CD14-positive monocyte (primary cell): Measurements from ENCODE around the gene VAT1L. TPM values are rescaled to one million over a fixed set of nuclear protein-coding genes. Genes with fewer than 3 reads are reported as not detected.
A peak's percentile ranks its signal among the peaks of the same experiment; 100 is the strongest.

Source experiments
- DNase-seq, 3 donors: peaks; one replicate each; pipeline ENCODE4 v3.0.0-alpha.2; 2011 to 2022
- H2AFZ ChIP-seq: 2 replicates; pipeline ENCODE4 v1.6.0; 2012; ENCODE audit warnings: mild to moderate bottlenecking, low read depth, low read length, inconsistent platforms; ENCODE audit not compliant: insufficient read depth, poor library complexity, severe bottlenecking
- H3K27ac ChIP-seq, 2 donors: 1 replicate in 1 of 2; 2 replicates in 1 of 2; pipeline ENCODE4 v1.5.1; 2012 to 2013; ENCODE audit warnings: low read length in 2 of 2, control low read depth in 1 of 2, inconsistent platforms in 1 of 2, low read depth in 1 of 2, mild to moderate bottlenecking in 1 of 2
- H3K27me3 ChIP-seq, 2 donors: one replicate each; pipeline versions ENCODE4 v1.6.0 to v1.6.1; 2011 to 2013; ENCODE audit warnings: low read length in 2 of 2; ENCODE audit not compliant: control insufficient read depth in 2 of 2, insufficient read depth in 2 of 2
- H3K36me3 ChIP-seq, 2 donors: replicated peaks in 1 of 2; 1 replicate in 1 of 2; 2 replicates in 1 of 2; pipeline versions ENCODE4 v1.5.1 to v1.6.1; 2012 to 2013; ENCODE audit warnings: low read length in 2 of 2, control low read depth in 1 of 2, inconsistent platforms in 1 of 2, mild to moderate bottlenecking in 1 of 2; ENCODE audit not compliant: insufficient read depth in 2 of 2, control insufficient read depth in 1 of 2
- H3K4me1 ChIP-seq, 2 donors: 1 replicate in 1 of 2; 2 replicates in 1 of 2; pipeline versions ENCODE4 v1.5.1 to v1.6.1; 2012 to 2013; ENCODE audit warnings: low read length in 2 of 2, control low read depth in 1 of 2, inconsistent platforms in 1 of 2, mild to moderate bottlenecking in 1 of 2, moderate library complexity in 1 of 2; ENCODE audit not compliant: insufficient read depth in 2 of 2, control insufficient read depth in 1 of 2
- H3K4me2 ChIP-seq: replicated peaks from 2 replicates; pipeline ENCODE3; 2012; ENCODE audit warnings: low read length, moderate library complexity, mild to moderate bottlenecking; ENCODE audit not compliant: poor library complexity, severe bottlenecking; ENCODE audit errors: extremely low read depth
- H3K4me3 ChIP-seq, 3 experiments: fragments of 200-600 bp in 1 of 3; sonication (generic) in 1 of 3; replicated peaks in 1 of 3; 1 replicate in 2 of 3; 2 replicates in 1 of 3; pipeline ENCODE4 v1.5.1; 2011 to 2013; ENCODE audit warnings: low read length in 3 of 3, mild to moderate bottlenecking in 3 of 3, control low read depth in 2 of 3, low read depth in 2 of 3, inconsistent platforms in 1 of 3, moderate library complexity in 1 of 3
- H3K79me2 ChIP-seq: 2 replicates; pipeline ENCODE4 v1.6.0; 2012; ENCODE audit warnings: mild to moderate bottlenecking, control low read depth, inconsistent platforms, low read length, moderate library complexity; ENCODE audit not compliant: insufficient read depth
- H3K9ac ChIP-seq: 2 replicates; pipeline ENCODE4 v1.6.0; 2017; ENCODE audit warnings: low read length, mild to moderate bottlenecking; ENCODE audit not compliant: insufficient read depth, poor library complexity, severe bottlenecking
- H3K9me3 ChIP-seq, 2 donors: replicated peaks in 1 of 2; 1 replicate in 1 of 2; 2 replicates in 1 of 2; pipeline versions ENCODE4 v1.5.1 to v1.6.1; 2012 to 2013; ENCODE audit warnings: low read length in 2 of 2, control low read depth in 1 of 2; ENCODE audit not compliant: control insufficient read depth in 1 of 2, insufficient read depth in 1 of 2
- H4K20me1 ChIP-seq: 2 replicates; pipeline ENCODE4 v1.6.0; 2012; ENCODE audit warnings: mild to moderate bottlenecking, low read length, control low read depth, moderate library complexity; ENCODE audit not compliant: insufficient read depth
- H3K27ac Mint-ChIP-seq, 7 donors: one replicate each; pipeline ENCODE4 v1.8.0; 2020; ENCODE audit warnings: mild to moderate bottlenecking in 7 of 7, mixed read lengths in 7 of 7, moderate library complexity in 6 of 7, inconsistent platforms in 2 of 7
- H3K27me3 Mint-ChIP-seq, 3 donors: one replicate each; pipeline ENCODE4 v1.8.0; 2021 to 2022; ENCODE audit warnings: low read depth in 3 of 3, mild to moderate bottlenecking in 3 of 3, mixed read lengths in 3 of 3, moderate library complexity in 3 of 3, inconsistent platforms in 1 of 3
- H3K36me3 Mint-ChIP-seq, 2 donors: one replicate each; pipeline ENCODE4 v1.8.0; 2020; ENCODE audit warnings: mixed read lengths in 2 of 2, inconsistent platforms in 1 of 2, mild to moderate bottlenecking in 1 of 2
- H3K4me1 Mint-ChIP-seq: one replicate; pipeline ENCODE4 v1.8.0; 2020; ENCODE audit warnings: mild to moderate bottlenecking, mixed read lengths
- H3K4me3 Mint-ChIP-seq, 2 donors: one replicate each; pipeline ENCODE4 v1.8.0; 2020; ENCODE audit warnings: mild to moderate bottlenecking in 2 of 2, mixed read lengths in 2 of 2, moderate library complexity in 1 of 2
- H3K9me3 Mint-ChIP-seq, 7 donors: one replicate each; pipeline ENCODE4 v1.8.0; 2020 to 2022; ENCODE audit warnings: mixed read lengths in 7 of 7, mild to moderate bottlenecking in 6 of 7, moderate library complexity in 6 of 7, inconsistent platforms in 2 of 7
- CTCF ChIP-seq: fragments of 200-600 bp; IDR thresholded peaks from one replicate; pipeline ENCODE4 v1.8.0; 2022; ENCODE audit warnings: antibody characterized with exemption, mild to moderate bottlenecking
- WGBS: methylation state at CpG from one replicate; pipeline ENCODE4 v1.1.5; 2013; ENCODE audit warnings: missing lambda C conversion rate; ENCODE audit not compliant: insufficient coverage; 5-methylcytosine and 5-hydroxymethylcytosine counted together
- intact Hi-C, 2 donors: fragments of 100-400 bp; cut with micrococcal nuclease; formaldehyde crosslinking; loops; one replicate each; pipeline versions ENCODE4 v1.15.0 to v1.15.1; 2023
- polyA plus RNA-seq, 3 donors: library from polyadenylated mRNA; depleted of rRNA in 1 of 3; unstranded in 2 of 3; stranded (reverse) in 1 of 3; fragments of 300-500 nt in 2 of 3; fragments of >200 nt in 1 of 3; fragmentation: Illumina TruSeq in 2 of 3; gene quantifications; 1 replicate in 2 of 3; 2 replicates in 1 of 3; pipeline ENCODE4 v1.2.3, GENCODE V29; 2012 to 2021

Gene VAT1L
- polyA plus RNA-seq, 3 donors, result not detected

GRCh38 chr16:77910021-77910420 lies 121.7 kb downstream of the VAT1L start:
- Histone ChIP-seq H2AFZ (no peak overlapping the region), H3K36me3 (no peaks in the 10 kb centered on the region), H3K9me3 (no peaks in the 10 kb centered on the region), H3K4me2 (no peak overlapping the region), H4K20me1 (no peaks in the 10 kb centered on the region), H3K9ac (no peak overlapping the region), H3K27ac (no peak overlapping the region), H3K27me3 (no peaks in the 10 kb centered on the region), H3K4me3 (no peak overlapping the region), H3K4me1 (no peaks in the 10 kb centered on the region), H3K79me2 (no peaks in the 10 kb centered on the region)
- H3K9me3 Mint-ChIP-seq, result peaks cover 0 to 7% (median 4%) of the 10 kb centered on the region in 7 donors
- WGBS, result no CpG with 5 or more reads among the region's 3 CpGs
- no peaks in the 10 kb centered on the region for H3K36me3 Mint-ChIP-seq
- H3K4me3 Mint-ChIP-seq, result no peak overlapping the region
- no peak overlapping the region for H3K27ac Mint-ChIP-seq
- peaks cover 0 to 5% (median 3%) of the 10 kb centered on the region in 3 donors for H3K27me3 Mint-ChIP-seq
- no peak for DNase-seq
- H3K4me1 Mint-ChIP-seq, result no peaks in the 10 kb centered on the region
- no peak for TF ChIP-seq CTCF
- intact Hi-C loops, result no loop called here

GRCh38 chr16:77912617-77913016 lies 124.3 kb downstream of the VAT1L start:
- Mint-ChIP-seq H3K4me3 (no peak overlapping the region), H3K4me1 (no peaks in the 10 kb centered on the region), H3K27ac (peak overlapping the region in 1 of 7 donors; percentile 58), H3K27me3 (peaks cover 0 to 7% (median 3%) of the 10 kb centered on the region in 3 donors), H3K9me3 (peaks cover 0 to 7% (median 5%) of the 10 kb centered on the region in 7 donors), H3K36me3 (no peaks in the 10 kb centered on the region)
- Histone ChIP-seq H3K9ac (no peak overlapping the region), H3K27me3 (no peaks in the 10 kb centered on the region), H3K4me3 (no peak overlapping the region), H3K9me3 (no peaks in the 10 kb centered on the region), H3K79me2 (no peaks in the 10 kb centered on the region), H3K4me2 (no peak overlapping the region), H4K20me1 (no peaks in the 10 kb centered on the region), H3K36me3 (no peaks in the 10 kb centered on the region), H3K27ac (no peak overlapping the region), H3K4me1 (no peaks in the 10 kb centered on the region), H2AFZ (no peak overlapping the region)
- no peak for TF ChIP-seq CTCF
- DNase-seq, result no peak
- no CpG with 5 or more reads among the region's 4 CpGs for WGBS
- intact Hi-C loops, result no loop called here
